Right lobe of liver (tissue), 6 donors: Measurements from ENCODE around the gene MN1. TPM values are rescaled to one million over a fixed set of nuclear protein-coding genes. Genes with fewer than 3 reads are reported as not detected.

Experiments used
- ATAC-seq, 4 donors: fragments of 200-7000 bp; cut with Tn5 transposase; one replicate each; pipeline ENCODE4 v1.9.1; 2020; ENCODE audit warnings: mild to moderate bottlenecking in 4 of 4, moderate library complexity in 4 of 4
- DNase-seq, 3 donors: peaks; one replicate each; pipeline ENCODE4 v3.0.0-alpha.2; 2020
- H3K27ac ChIP-seq, 3 donors: fragments of 200-600 bp; one replicate each; pipeline ENCODE4 v1.8.0; 2022
- H3K27me3 ChIP-seq, 2 donors: fragments of 200-600 bp; one replicate each; pipeline ENCODE4 v1.8.0; 2022
- H3K36me3 ChIP-seq, 4 donors: fragments of 200-600 bp; sonication (generic) in 1 of 4; one replicate each; pipeline versions ENCODE4 v1.5.1 to v1.8.0; 2017 to 2022; ENCODE audit warnings: control low read depth in 1 of 4
- H3K4me1 ChIP-seq, 4 donors: fragments of 200-600 bp; sonication (generic) in 1 of 4; one replicate each; pipeline versions ENCODE4 v1.5.1 to v1.8.0; 2017 to 2022; ENCODE audit warnings: control low read depth in 1 of 4
- H3K4me3 ChIP-seq, 3 donors: fragments of 200-600 bp; one replicate each; pipeline ENCODE4 v1.8.0; 2022
- H3K9me3 ChIP-seq, 4 donors: fragments of 200-600 bp; sonication (generic) in 1 of 4; one replicate each; pipeline versions ENCODE4 v1.5.1 to v1.8.0; 2017 to 2022; ENCODE audit warnings: control low read depth in 1 of 4
- POLR2A ChIP-seq: fragments of 450-650 bp; IDR thresholded peaks from one replicate; pipeline ENCODE4 v1.6.1; 2017; ENCODE audit warnings: antibody characterized with exemption, mild to moderate bottlenecking
- WGBS: methylation state at CpG from one replicate; pipeline ENCODE4 v1.1.6; 2018; ENCODE audit warnings: low coverage, low lambda C conversion rate; ENCODE audit not compliant: insufficient coverage; ENCODE audit errors: missing lambda C conversion rate; 5-methylcytosine and 5-hydroxymethylcytosine counted together
- intact Hi-C, 2 donors: fragments of 100-400 bp; cut with DNase I; formaldehyde crosslinking; loops; one replicate each; pipeline versions ENCODE4 v1.11.2 to v1.14.1; 2022
- total RNA-seq, 6 experiments: library from RNA; depleted of rRNA in 2 of 6; stranded (reverse); fragments of >200 nt in 2 of 6; fragmentation: NEBNext Ultra II Directional in 3 of 6; extraction: Animal tissue kit (Norgen Biotek cat#: 25700) in 3 of 6; gene quantifications; one replicate each; pipeline versions ENCODE4 v1.1.0 to v1.2.4, GENCODE V29; 2016 to 2023
- TF ChIP-seq, protein P1 (sequence below), 4 donors: fragments of 200-600 bp in 3 of 4; fragments of 450-650 bp in 1 of 4; IDR thresholded peaks; one replicate each; pipeline versions ENCODE4 v1.5.1 to v1.8.0; 2016 to 2022; ENCODE audit warnings: antibody characterized with exemption in 4 of 4, mild to moderate bottlenecking in 2 of 4
- donor health status: DM: no; HTN: yes; CAD: no.
- donor health status: DM: no; HTN: no; CAD: no.
- donor health status: DM: no; HTN: no; CAD: no.
- donor health status: DM: no; HTN: yes; CAD: no.
- donor health status: DM: no; HTN: yes; CAD: no.

The MN1 gene
- total RNA-seq, 6 experiments from 2014 or later = 0.10 to 0.77 (median 0.46) TPM

- no peak for DNase-seq
- no peak overlapping the region for H3K27ac ChIP-seq
These were observed 10.2 kb downstream of the MN1 start for GRCh38 chr22:27791159-27791858.

GRCh38 chr22:27790376-27791158, 11.0 kb downstream of the MN1 start:
- ATAC-seq (no peak), DNase-seq (no peak)
- intact Hi-C loops = no loop called here
- H3K4me1 ChIP-seq = no peaks in the 10 kb centered on the region
- H3K9me3 ChIP-seq = no peaks in the 10 kb centered on the region
- no peak overlapping the region for H3K27ac ChIP-seq
- H3K27me3 ChIP-seq = no peaks in the 10 kb centered on the region
- WGBS = 55% methylated on average over 16 of the region's 25 CpGs
- H3K4me3 ChIP-seq = no peak overlapping the region
- TF ChIP-seq POLR2A = no peak
- TF ChIP-seq, protein P1, sequence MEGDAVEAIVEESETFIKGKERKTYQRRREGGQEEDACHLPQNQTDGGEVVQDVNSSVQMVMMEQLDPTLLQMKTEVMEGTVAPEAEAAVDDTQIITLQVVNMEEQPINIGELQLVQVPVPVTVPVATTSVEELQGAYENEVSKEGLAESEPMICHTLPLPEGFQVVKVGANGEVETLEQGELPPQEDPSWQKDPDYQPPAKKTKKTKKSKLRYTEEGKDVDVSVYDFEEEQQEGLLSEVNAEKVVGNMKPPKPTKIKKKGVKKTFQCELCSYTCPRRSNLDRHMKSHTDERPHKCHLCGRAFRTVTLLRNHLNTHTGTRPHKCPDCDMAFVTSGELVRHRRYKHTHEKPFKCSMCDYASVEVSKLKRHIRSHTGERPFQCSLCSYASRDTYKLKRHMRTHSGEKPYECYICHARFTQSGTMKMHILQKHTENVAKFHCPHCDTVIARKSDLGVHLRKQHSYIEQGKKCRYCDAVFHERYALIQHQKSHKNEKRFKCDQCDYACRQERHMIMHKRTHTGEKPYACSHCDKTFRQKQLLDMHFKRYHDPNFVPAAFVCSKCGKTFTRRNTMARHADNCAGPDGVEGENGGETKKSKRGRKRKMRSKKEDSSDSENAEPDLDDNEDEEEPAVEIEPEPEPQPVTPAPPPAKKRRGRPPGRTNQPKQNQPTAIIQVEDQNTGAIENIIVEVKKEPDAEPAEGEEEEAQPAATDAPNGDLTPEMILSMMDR (IDR thresholded peaks at IDR 0.05) = no peak
- H3K36me3 ChIP-seq = no peaks in the 10 kb centered on the region

More at GRCh38 chr22:27791159-27791858, 10.2 kb downstream of the MN1 start:
- 66% methylated on average over 13 of the region's 17 CpGs for WGBS
- Histone ChIP-seq H3K36me3 (no peaks in the 10 kb centered on the region), H3K4me1 (no peaks in the 10 kb centered on the region), H3K9me3 (no peaks in the 10 kb centered on the region), H3K27me3 (no peaks in the 10 kb centered on the region), H3K4me3 (no peak overlapping the region)
- no peak for ATAC-seq
- TF ChIP-seq, protein P1 (IDR thresholded peaks at IDR 0.05) = no peak
- TF ChIP-seq POLR2A = no peak
- intact Hi-C loops = no loop called here

DNA sequence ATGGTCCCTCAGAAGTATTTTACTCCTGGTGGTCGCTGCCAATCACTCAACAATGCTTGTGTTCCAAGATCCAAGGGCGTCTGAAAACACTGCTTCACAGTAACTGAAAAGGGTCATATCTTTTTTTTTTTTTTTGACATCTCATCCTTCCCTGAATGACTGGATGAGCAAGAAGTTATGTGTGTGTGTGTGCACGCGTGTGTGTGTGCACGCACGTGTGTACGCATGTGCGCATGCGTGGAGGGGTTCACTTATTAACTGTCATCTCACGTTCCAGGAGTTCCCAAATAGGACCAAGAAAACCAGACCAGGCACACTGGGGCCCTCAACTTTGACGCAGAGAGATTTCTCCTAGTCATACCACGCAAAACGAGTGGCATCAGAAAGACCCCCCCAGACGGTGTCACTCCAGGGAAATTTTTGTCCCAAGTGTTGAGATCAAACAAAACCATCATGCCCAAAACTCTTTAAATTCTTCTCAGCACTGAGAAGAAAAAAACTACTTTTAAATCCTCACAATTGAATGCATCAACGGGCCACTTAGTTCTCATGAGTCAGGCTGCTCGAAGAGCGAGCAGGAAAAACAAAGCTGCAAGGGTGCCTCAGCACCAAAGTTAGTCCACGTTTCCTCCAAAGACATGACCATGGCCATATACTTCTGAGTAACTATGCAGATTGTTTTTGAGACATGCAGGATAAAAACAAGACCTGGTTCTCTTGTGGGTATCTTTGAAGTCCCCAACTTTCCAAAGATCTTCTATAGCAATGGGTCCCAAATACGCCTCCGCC, 12.9 kb downstream of the MN1 start:
- Histone ChIP-seq H3K4me3 (no peak overlapping the region), H3K4me1 (no peaks in the 10 kb centered on the region), H3K27me3 (no peaks in the 10 kb centered on the region), H3K36me3 (no peaks in the 10 kb centered on the region), H3K27ac (no peak overlapping the region), H3K9me3 (no peaks in the 10 kb centered on the region)
- no peak for ATAC-seq
- no peak for DNase-seq
- WGBS = 79% methylated on average over 19 of the region's 20 CpGs
- intact Hi-C loops = no loop called here
- no peak for TF ChIP-seq POLR2A
- TF ChIP-seq, protein P1 (IDR thresholded peaks at IDR 0.05) = no peak

- Histone ChIP-seq H3K4me1 (no peaks in the 10 kb centered on the region), H3K36me3 (no peaks in the 10 kb centered on the region), H3K27me3 (no peaks in the 10 kb centered on the region), H3K27ac (no peak overlapping the region), H3K4me3 (no peak overlapping the region), H3K9me3 (no peaks in the 10 kb centered on the region)
- intact Hi-C loops = no loop called here
- WGBS = 92% methylated on average over 13 of the region's 13 CpGs
- no peak for DNase-seq
- TF ChIP-seq POLR2A = no peak
- TF ChIP-seq, protein P1 (IDR thresholded peaks at IDR 0.05) = no peak
- ATAC-seq = no peak
These were observed 14.6 kb downstream of the MN1 start for GRCh38 chr22:27786965-27787364.
